ENCODE results near the gene C16orf96.
A peak's percentile ranks its signal among the peaks of the same experiment; 100 is the strongest.

The C16orf96 gene

GRCh38 chr16:4615384-4616046, 59.4 kb downstream of the C16orf96 start:
- no peak for DNase-seq (ENCODE audit: low read depth)
- TF ChIP-seq CTCF (IDR thresholded peaks at IDR 0.05; ENCODE audit: insufficient read depth, low read depth, low read length, missing control alignments), result no peak
- H3K4me3 ChIP-seq (ENCODE audit: low read depth, low read length), result peak overlapping the region; percentile 70

DNA sequence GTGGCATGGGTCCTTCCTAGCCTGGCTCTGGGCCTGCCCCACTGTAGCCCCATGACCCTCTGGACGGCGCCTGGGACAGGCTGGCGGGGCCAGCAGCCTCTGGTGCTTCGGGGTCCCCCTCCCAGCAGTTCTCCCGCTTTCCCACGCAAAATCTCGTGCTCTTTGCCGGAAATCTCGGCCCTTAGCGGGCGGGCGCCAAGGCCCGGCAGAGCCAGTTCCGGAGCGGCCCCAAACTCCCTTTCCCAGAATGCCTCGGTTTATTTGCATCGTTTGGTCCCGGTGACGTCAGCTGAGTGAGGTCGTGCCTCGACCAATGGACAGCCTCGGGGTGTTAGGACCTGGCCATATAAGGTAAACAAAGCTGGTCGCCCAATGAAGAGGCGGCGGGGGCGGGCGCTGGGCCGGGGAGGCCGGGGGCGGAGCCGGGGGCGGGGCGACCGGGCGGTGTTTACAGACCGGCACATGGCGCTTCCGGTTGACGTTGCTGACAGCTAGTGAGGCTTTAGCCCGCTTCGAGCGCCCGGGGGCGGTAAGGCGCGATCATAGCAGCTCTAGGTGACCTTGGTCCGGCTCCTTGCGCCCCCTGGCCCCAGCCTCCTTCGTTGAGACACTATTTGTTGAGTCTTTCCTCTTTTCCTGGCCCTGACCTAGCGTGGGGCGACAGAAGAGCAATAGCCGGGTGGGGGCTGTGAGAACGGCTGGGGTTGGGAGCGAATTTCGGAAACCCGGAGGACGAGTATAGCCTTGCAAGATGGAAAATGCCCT, 60.1 kb downstream of the C16orf96 start:
- peak; percentile 100 for DNase-seq (ENCODE audit: low read depth)
- H3K4me3 ChIP-seq (ENCODE audit: low read depth, low read length), result peak overlapping the region; percentile 70
- peak; percentile 46 for TF ChIP-seq CTCF (IDR thresholded peaks at IDR 0.05; ENCODE audit: insufficient read depth, low read depth, low read length, missing control alignments)

GRCh38 chr16:4617880-4618279, 61.7 kb downstream of the C16orf96 start:
- no peak overlapping the region for H3K4me3 ChIP-seq (ENCODE audit: low read depth, low read length)
- no peak for TF ChIP-seq CTCF (IDR thresholded peaks at IDR 0.05; ENCODE audit: insufficient read depth, low read depth, low read length, missing control alignments)
- no peak for DNase-seq (ENCODE audit: low read depth)

DNA sequence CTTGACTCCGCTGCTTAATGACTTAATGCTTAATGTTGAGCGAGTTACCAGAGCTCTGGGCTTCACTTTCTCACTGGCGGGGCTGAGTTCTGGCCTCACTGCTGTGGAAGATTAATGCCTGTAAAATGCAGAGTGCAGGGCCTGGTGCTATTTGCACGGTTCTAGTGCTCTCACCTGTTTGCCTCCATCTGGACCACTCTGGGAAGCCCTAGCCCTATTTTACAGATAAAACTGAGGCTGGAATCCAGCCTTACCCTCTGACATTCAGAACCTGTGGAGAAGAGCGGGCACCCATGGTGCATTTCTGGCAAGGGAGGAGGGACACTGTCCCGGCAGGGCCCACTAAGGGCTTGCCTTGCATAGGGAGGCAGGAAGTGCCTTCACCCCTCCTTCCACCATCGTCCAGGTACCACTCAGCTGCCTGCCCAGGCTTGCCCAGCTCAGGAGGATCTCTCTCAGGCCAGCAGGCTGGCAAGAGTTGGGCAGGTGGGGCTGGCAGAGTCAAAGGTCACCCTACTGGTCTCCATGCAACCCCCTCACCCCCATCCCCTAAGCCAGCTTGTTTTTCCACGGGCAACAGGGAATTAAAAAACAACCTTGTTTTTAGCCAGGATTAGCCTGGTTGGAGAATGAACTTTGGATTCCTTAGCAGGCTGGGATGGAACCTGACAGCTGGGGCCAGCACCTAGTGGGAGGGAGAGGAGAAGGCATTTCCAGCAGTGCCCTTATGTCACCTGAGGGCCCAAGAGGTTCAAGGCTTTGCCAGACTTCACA, 62.7 kb downstream of the C16orf96 start:
- TF ChIP-seq CTCF (IDR thresholded peaks at IDR 0.05; ENCODE audit: insufficient read depth, low read depth, low read length, missing control alignments), result no peak
- DNase-seq (ENCODE audit: low read depth), result no peak
- no peak overlapping the region for H3K4me3 ChIP-seq (ENCODE audit: low read depth, low read length)

GRCh38 chr16:4623593-4623992, 67.5 kb downstream of the C16orf96 start:
- no peak for DNase-seq (ENCODE audit: low read depth)

More at GRCh38 chr16:4623593-4623992, 67.5 kb downstream of the C16orf96 start:
- TF ChIP-seq CTCF (IDR thresholded peaks at IDR 0.05; ENCODE audit: insufficient read depth, low read depth, low read length, missing control alignments), result no peak
- peak overlapping the region; percentile 66; the same call in 1 of the 2 replicates for H3K4me3 ChIP-seq (ENCODE audit: low read depth, low read length)
